AG08396 (cell line): ENCODE data around the gene RTRAF.
A peak's percentile ranks its signal among the peaks of the same experiment; 100 is the strongest.

Experiments
- DNase-seq: peaks from one replicate; pipeline ENCODE4 v3.0.0; 2012; ENCODE audit warnings: low spot score, mixed read lengths

The RTRAF gene

DNA sequence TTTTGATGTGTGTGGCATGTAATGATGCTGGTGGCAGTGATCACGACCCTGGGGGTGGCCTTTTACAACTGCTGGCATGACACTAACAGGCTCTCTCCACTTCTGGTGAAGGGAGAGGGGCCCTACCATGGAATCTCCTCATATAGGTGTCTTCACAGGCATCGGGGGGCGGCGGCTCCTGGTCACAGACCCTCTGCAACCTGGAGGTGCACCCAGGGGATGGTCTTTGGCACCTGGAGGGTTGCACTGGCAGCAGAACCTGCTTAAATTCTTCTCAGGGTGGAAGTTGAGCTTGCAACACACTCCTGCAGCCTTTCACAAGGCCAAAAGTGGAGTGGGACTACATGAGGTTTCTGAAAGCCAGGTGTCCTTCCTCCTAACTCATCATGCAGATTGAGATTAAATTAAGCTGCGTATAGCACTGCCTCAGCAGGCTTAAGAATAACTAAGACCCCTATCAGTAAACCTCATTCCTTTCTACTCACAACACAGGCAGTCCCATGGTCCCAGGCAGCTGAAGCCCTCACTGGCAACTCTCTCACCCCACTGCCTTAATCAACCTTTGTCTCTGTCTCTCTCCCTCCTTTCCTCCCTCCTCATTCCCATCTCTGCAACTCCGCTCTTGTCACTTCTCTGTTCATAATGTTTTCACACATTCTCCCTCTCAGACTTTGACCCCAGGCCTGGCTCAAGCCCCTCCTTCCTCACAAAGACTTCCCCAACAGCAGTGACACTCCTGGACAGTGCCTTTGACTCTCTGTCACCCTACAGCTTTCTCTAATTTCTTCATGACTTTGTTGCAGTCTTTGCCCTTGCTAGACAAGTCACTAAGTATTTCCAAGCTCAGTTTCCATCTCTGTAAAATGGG lies 60.6 kb downstream of the RTRAF start:
- DNase-seq: no peak

DNA sequence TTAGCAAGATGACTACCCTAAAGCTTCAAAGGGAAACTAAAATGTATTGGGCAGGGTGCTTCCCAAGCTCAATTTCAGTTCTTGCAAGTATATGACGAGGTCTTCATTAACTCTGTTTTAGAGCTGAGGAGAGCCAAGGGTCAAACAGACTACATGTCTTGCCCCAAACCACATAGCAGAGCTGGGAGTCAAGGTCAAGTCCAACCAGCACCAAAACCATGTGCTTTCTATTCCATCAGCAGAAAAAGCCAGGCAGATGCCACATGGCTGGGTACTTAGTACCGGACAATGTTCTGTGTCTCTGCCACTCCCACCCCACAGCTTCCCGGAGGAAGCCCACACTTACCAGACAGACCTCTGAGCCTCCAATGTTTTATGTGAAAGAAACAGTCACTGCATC lies 61.9 kb downstream of the RTRAF start:
- no peak for DNase-seq

DNA sequence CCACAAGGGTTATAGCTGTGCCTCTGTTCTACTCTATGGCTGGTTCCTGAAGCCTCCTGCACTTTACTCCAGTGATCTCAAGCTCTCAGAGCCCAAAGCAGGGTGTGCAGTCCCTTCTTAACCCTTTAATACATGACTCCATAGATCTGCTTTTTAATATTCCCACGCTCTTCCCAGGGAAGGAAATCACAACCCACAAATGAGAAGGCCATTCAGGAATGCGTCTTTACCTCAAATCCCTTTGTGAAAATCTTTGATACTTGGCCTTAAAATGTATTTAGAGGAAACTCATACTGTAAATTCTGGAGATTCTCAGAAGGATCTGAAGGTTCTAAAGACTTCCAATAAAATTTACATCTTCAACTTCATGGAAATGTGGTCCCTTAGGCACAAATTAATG lies 62.5 kb downstream of the RTRAF start:
- DNase-seq: no peak

DNA sequence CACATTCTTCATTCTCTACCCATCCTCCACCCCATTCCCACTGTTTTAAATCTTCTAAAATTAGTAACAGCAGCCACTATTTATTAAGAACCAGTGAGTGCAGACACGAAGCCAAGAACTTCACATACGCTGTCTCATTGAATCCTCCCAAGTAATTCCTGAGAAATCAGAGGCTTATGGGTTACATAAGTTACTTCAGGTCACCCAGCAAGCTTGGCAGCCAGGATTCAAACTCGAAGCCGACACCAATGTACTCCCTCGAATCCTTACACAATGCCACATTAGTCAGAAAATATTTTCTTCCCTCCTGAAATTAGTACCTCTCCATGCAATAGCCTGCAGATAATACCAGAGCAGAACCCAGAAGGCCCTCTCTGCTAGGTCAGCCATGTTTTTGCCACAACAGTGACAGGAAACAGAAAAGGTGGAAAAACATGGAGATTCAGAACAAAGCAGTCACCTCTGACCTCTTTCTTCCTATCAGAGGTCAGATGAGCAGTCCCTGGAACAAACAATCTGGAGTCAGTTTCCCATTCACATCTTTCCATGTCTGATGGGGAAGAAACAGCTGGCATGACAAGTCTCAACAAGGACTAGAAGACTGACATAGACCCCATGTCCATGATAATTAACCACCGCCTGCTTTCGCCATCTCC lies 63.1 kb downstream of the RTRAF start:
- DNase-seq: peak; percentile 52

DNA sequence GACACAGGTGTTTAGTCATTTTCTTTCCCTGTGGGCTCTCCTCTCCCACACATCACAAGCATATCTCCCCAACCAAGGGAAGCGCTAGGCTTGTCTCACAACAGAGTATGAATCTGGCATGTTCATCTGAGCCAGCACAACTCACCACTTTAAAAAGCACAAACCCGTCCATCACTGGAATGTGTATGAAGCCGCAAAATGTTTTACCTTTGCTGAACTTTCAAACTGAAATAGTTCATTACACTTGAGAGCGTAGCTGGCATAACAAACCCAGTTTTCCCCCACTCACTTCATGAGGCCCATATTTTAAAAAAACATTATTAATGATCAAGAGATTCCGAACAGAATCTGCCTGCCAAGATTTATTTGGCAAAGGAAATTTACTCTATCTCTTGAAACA lies 63.7 kb downstream of the RTRAF start:
- DNase-seq: no peak

DNA sequence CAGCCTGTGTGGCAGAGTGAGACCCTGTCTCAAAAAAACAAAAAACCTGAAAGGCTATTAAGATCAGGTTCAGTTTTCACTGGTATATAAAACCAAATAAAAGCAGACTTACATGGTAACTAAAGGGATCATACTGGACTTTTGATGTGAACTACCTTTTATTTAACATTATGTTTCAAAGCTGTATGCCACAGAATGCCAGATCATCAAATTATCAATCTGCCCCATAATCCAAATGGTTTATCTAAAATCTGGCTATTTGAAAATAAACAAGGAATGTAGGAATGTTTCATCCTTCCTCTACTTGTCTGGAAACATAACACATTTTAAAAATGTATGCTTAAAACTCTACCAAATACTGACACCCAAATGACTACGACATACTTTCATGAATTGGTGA lies 65.3 kb downstream of the RTRAF start:
- DNase-seq: no peak

DNA sequence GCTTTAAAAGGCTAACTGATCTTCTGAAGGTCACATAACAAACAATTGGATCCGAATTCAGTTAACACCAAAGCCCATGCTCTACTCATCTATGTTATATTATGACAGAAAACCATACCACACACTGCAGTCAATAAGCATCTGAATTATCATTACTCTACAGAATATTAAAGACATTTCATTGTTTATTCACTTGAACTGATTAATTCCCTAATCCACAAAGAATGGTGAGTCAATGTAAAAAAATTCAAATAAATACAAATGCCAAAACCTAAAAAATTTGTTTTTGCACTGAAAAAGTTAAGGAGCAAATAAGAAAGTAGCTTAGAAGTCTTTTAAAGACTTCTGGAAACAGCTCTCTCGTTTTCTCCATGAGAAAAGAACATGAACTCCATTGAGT lies 65.8 kb downstream of the RTRAF start:
- DNase-seq: no peak

DNA sequence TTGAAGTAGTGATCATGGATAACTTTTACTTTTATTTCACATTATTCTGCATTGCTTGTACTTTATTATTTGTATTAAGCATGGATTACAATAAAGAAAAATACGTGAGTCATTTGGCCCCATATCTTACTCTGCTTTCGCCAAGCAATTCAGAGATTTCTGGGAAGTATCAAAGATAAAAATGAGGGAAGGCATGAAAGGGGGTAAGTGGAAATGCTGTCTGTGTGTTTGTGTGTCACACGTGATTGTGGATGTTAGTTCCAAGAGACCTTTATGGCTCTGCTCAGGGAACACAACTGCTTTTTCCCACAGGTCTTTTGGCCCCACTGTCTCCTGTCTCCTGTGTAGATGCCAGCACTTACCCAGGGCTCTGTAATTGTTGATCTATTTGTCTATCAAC lies 69.0 kb downstream of the RTRAF start:
- no peak for DNase-seq

DNA sequence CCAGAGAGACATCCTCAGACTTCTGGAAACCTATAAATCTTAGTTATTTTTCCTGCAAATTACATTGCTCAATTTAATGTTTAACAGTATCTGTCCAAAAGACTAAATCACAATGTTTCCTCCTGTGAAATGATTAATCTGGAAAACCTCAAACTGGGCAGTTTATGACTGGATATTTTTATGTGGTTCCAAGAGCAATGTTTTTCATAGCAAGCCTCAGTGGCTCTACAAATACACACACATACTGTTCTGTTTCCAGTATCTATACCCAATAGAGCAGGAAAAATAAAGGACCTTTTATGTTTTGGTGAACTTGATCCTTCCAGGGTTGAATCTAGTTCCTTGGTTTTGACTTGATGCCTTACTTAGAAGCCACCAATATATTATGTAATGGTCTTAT lies 70.3 kb downstream of the RTRAF start:
- DNase-seq: no peak

DNA sequence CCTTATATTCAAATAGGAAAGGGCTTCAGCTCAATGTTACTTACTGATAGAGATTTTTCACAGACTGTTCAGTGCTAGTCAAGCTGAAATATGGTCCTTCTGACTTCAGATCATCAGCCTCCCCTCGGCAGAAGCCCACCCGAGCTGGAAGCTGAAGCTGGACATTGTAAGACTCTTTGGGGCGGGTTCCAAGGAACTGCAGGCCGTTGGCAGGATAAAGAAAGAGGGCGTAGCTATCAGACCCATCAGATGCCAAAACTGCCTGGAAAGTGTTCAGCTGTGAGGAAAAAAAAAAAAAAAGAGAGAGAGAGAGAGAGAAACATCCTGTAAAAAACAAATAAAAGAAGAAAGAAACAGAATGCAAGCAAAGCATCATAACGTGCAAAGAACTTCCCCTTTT lies 70.7 kb downstream of the RTRAF start:
- no peak for DNase-seq
